Fibroblast of lung (primary cell): ENCODE results near the gene FBH1. TPM values are rescaled to one million over a fixed set of nuclear protein-coding genes. Genes with fewer than 3 reads are reported as not detected.
"Not testable (repeated sequence)": the region's sequence is repeated elsewhere in the genome, so short reads cannot be mapped to it uniquely, and the experiment has no call there.

Experiments used
- DNase-seq, 2 donors: peaks; one replicate each; pipeline versions ENCODE4 v3.0.0 to v3.0.0-alpha.2; 2010; ENCODE audit warnings: low read depth in 2 of 2
- H2AFZ ChIP-seq: 2 replicates; pipeline ENCODE4 v1.5.1; 2012; ENCODE audit warnings: low read length, control low read depth, inconsistent platforms
- H3K27ac ChIP-seq: 2 replicates; pipeline ENCODE4 v1.5.1; 2011; ENCODE audit warnings: low read length, control low read depth; ENCODE audit not compliant: insufficient read depth
- H3K27me3 ChIP-seq: 2 replicates; pipeline ENCODE4 v1.5.1; 2011; ENCODE audit warnings: mild to moderate bottlenecking, low read length; ENCODE audit not compliant: control insufficient read depth, insufficient read depth
- H3K36me3 ChIP-seq: 2 replicates; pipeline ENCODE4 v1.5.1; 2011; ENCODE audit warnings: low read length; ENCODE audit not compliant: control insufficient read depth, insufficient read depth
- H3K4me1 ChIP-seq: 2 replicates; pipeline ENCODE4 v1.5.1; 2011; ENCODE audit warnings: low read length; ENCODE audit not compliant: control insufficient read depth, insufficient read depth; ENCODE audit errors: extremely low read depth
- H3K4me2 ChIP-seq: 2 replicates; pipeline ENCODE4 v1.5.1; 2011; ENCODE audit warnings: low read length, control low read depth; ENCODE audit not compliant: insufficient read depth; ENCODE audit errors: extremely low read depth
- H3K4me3 ChIP-seq, 4 experiments: fragments of 200-600 bp in 1 of 4; sonication (generic) in 1 of 4; replicated peaks in 1 of 4; 2 replicates each; pipeline ENCODE4 v1.5.1; 2011 to 2016; ENCODE audit warnings: low read length in 4 of 4, low read depth in 3 of 4, mild to moderate bottlenecking in 3 of 4, control low read depth in 2 of 4, inconsistent platforms in 1 of 4, mixed read lengths in 1 of 4; ENCODE audit not compliant: insufficient read depth in 1 of 4; ENCODE audit errors: control extremely low read depth in 1 of 4
- H3K79me2 ChIP-seq: 2 replicates; pipeline ENCODE4 v1.5.1; 2012; ENCODE audit warnings: mild to moderate bottlenecking, low read length, inconsistent platforms; ENCODE audit not compliant: control insufficient read depth, insufficient read depth
- H3K9ac ChIP-seq: 2 replicates; pipeline ENCODE4 v1.5.1; 2011; ENCODE audit warnings: mild to moderate bottlenecking, low read length, control low read depth; ENCODE audit not compliant: insufficient read depth
- H3K9me3 ChIP-seq: 2 replicates; pipeline ENCODE4 v1.5.1; 2012; ENCODE audit warnings: low read depth, low read length; ENCODE audit not compliant: control insufficient read depth, insufficient read depth
- H4K20me1 ChIP-seq: 2 replicates; pipeline ENCODE4 v1.5.1; 2011; ENCODE audit warnings: low read length; ENCODE audit not compliant: control insufficient read depth, insufficient read depth; ENCODE audit errors: extremely low read depth
- EZH2 ChIP-seq: IDR thresholded peaks from 2 replicates; pipeline ENCODE4 v1.5.1; 2012; ENCODE audit warnings: low read length, control low read depth, mild to moderate bottlenecking; ENCODE audit errors: missing control alignments
- polyA plus RNA-seq, 2 donors: library from polyadenylated mRNA; depleted of rRNA in 1 of 2; stranded (reverse) in 1 of 2; unstranded in 1 of 2; fragments of >200 nt; gene quantifications; 2 replicates each; pipeline ENCODE4 v1.2.1, GENCODE V29; 2011 to 2012; ENCODE audit warnings: missing spikeins in 1 of 2
- total RNA-seq: library from RNA; depleted of rRNA; stranded (reverse); fragments of >200 nt; gene quantifications from 2 replicates; pipeline ENCODE4 v1.2.1, GENCODE V29; 2014
- TF ChIP-seq, protein P1 (sequence below), 2 donors: IDR thresholded peaks in 1 of 2; conservative IDR thresholded peaks in 1 of 2; 1 replicate in 1 of 2; 2 replicates in 1 of 2; pipeline ENCODE4 v1.5.1; 2011 to 2012; ENCODE audit warnings: low read length in 2 of 2, control low read depth in 1 of 2, inconsistent platforms in 1 of 2, low read depth in 1 of 2, mild to moderate bottlenecking in 1 of 2

Gene FBH1
- total and polyA plus RNA-seq, 2 donors (not counting 1 experiment from before 2014, with no cell fraction given) = 53.6 to 97.8 TPM

DNA sequence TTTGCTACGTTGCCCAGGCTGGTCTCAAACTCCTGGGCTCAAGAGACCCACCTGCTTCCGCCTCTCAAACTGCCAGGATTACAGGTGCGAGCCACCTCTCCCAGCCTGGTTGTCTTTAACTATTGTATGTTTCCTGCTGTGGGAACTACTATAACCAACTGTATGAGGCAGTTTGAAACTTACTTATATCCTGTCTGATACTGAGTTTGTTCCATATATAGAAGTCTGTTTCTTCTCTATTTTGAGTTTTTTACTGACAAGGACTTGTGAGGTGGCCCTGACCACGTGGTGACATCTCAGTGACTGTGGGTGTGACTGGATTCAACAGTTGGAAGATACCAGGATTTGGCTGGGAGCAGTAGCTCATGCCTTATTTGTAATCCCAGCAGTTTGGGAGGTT, 14.2 kb downstream of the FBH1 start:
- no peak overlapping the region for H3K9ac ChIP-seq
- H3K4me2 ChIP-seq = no peak overlapping the region
- no peak overlapping the region for H3K27ac ChIP-seq
- H3K79me2 ChIP-seq = peaks cover 5% of the 10 kb centered on the region
- no peak overlapping the region for H2AFZ ChIP-seq
- no peaks in the 10 kb centered on the region for H3K9me3 ChIP-seq
- no peak for DNase-seq
- no peaks in the 10 kb centered on the region for H4K20me1 ChIP-seq
- H3K4me1 ChIP-seq = no peaks in the 10 kb centered on the region
- TF ChIP-seq, protein P1, sequence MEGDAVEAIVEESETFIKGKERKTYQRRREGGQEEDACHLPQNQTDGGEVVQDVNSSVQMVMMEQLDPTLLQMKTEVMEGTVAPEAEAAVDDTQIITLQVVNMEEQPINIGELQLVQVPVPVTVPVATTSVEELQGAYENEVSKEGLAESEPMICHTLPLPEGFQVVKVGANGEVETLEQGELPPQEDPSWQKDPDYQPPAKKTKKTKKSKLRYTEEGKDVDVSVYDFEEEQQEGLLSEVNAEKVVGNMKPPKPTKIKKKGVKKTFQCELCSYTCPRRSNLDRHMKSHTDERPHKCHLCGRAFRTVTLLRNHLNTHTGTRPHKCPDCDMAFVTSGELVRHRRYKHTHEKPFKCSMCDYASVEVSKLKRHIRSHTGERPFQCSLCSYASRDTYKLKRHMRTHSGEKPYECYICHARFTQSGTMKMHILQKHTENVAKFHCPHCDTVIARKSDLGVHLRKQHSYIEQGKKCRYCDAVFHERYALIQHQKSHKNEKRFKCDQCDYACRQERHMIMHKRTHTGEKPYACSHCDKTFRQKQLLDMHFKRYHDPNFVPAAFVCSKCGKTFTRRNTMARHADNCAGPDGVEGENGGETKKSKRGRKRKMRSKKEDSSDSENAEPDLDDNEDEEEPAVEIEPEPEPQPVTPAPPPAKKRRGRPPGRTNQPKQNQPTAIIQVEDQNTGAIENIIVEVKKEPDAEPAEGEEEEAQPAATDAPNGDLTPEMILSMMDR (conservative IDR thresholded peaks at IDR 0.05 in 1 of 2, IDR thresholded peaks at IDR 0.05 in 1 of 2; ENCODE audit: low read depth in 1 of 2, low read length in 2 of 2) = no peak
- no peak for TF ChIP-seq EZH2
- peaks cover 7% of the 10 kb centered on the region for H3K36me3 ChIP-seq
- no peak overlapping the region for H3K4me3 ChIP-seq
- H3K27me3 ChIP-seq = no peaks in the 10 kb centered on the region

DNA sequence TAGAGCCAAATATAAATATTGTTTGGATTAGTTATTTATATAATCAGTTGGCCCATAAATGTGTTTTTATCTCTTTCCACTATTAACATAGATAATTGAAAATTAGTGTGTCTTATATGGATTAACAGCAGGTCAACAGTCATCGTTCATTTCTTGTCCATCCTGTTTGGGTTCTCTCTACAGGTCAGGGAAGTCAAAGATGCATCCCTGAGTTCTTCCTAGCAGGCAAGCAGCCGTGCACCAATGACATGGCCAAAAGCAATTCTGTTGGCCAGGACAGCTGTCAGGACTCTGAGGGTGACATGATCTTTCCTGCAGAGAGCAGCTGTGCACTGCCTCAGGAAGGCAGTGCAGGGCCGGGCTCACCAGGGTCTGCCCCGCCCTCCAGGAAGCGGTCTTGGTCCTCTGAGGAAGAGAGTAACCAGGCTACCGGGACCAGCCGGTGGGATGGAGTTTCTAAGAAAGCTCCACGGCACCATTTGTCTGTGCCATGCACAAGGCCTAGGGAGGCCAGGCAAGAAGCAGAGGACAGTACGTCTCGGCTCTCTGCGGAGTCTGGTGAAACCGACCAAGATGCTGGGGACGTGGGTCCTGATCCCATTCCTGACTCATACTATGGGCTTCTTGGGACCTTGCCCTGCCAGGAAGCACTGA, 15.9 kb downstream of the FBH1 start:
- Histone ChIP-seq H2AFZ (no peak overlapping the region), H4K20me1 (no peaks in the 10 kb centered on the region), H3K27me3 (no peaks in the 10 kb centered on the region), H3K4me2 (no peak overlapping the region), H3K9ac (no peak overlapping the region), H3K4me1 (no peaks in the 10 kb centered on the region), H3K4me3 (no peak overlapping the region), H3K79me2 (peaks cover 3% of the 10 kb centered on the region), H3K9me3 (no peaks in the 10 kb centered on the region), H3K36me3 (peaks cover 10% of the 10 kb centered on the region), H3K27ac (no peak overlapping the region)
- TF ChIP-seq, protein P1 (conservative IDR thresholded peaks at IDR 0.05 in 1 of 2, IDR thresholded peaks at IDR 0.05 in 1 of 2; ENCODE audit: low read depth in 1 of 2, low read length in 2 of 2) = no peak
- TF ChIP-seq EZH2 = no peak
- no peak for DNase-seq

DNA sequence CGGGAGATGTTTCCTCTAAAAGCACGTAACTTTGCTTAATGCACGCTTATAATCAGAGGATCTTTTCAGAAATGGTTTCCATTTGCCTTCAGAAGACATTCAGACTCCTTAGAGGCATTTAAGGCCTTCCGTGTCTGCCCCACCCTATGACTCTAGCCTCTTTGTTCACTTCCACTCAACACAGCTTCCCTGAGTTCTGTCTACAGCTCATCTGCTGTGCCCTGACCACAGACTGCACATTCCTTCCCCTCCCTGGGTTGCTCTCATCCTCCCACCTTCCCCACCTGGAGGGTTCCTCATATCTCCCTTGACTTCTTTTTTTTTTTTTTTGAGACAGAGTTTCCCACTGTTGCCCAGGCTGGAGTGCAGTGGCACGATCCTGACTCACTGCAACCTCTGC, 16.6 kb downstream of the FBH1 start:
- no peak overlapping the region for H3K4me3 ChIP-seq
- DNase-seq = no peak
- H3K27ac ChIP-seq = no peak overlapping the region
- peaks cover 3% of the 10 kb centered on the region for H3K79me2 ChIP-seq
- H3K4me2 ChIP-seq = no peak overlapping the region
- no peak overlapping the region for H3K9ac ChIP-seq
- peaks cover 14% of the 10 kb centered on the region for H3K36me3 ChIP-seq
- TF ChIP-seq, protein P1 (conservative IDR thresholded peaks at IDR 0.05 in 1 of 2, IDR thresholded peaks at IDR 0.05 in 1 of 2; ENCODE audit: low read depth in 1 of 2, low read length in 2 of 2) = no peak
- TF ChIP-seq EZH2 = no peak
- H3K4me1 ChIP-seq = no peaks in the 10 kb centered on the region
- no peaks in the 10 kb centered on the region for H3K9me3 ChIP-seq
- no peak overlapping the region for H2AFZ ChIP-seq
- no peaks in the 10 kb centered on the region for H4K20me1 ChIP-seq
- H3K27me3 ChIP-seq = no peaks in the 10 kb centered on the region

- H3K79me2 ChIP-seq, H4K20me1 ChIP-seq, H3K4me3 ChIP-seq, H3K4me2 ChIP-seq, H3K4me1 ChIP-seq, H3K9ac ChIP-seq, H3K9me3 ChIP-seq, H2AFZ ChIP-seq, DNase-seq, H3K27ac ChIP-seq, H3K27me3 ChIP-seq: not testable (repeated sequence)
- peaks cover 16% of the 10 kb centered on the region for H3K36me3 ChIP-seq
Observed at GRCh38 chr10:5908676-5909075, 18.6 kb downstream of the FBH1 start.
